Measurements from ENCODE around the gene PAQR8.

The PAQR8 gene

DNA sequence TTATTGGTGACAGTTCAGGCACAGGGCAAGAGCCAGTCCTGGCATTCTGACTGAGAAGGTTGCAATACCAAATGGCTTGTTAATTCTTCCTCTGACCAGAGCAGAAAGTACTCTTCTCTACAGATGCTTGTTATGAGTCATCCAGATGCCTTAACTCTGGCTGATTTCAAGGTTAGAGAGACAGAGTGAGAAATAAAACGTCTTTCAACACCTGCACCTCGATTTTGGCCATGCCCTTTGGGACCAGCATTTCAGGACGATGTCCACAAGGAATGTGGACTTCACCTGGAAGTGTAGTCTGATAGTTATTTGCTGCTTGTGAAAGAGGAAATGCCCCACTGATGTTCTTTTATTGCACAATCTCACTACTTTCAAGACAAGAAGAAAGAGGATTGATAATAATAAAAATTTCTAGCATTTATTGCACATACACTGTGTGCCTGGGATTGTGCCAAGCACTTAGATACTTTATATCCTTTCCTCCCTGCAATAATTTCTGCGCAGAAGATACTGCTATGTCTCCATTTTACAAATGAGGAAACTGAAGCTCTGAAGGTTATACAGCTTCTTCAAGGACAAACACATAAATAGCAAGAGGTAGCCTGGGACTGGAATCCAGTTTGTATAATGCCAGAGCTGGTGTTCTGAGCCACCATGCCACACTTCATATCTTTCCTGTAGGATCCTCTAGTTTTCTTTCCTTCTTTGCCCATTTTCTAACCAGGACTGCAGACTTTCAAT is 43.9 kb upstream of the PAQR8 start:
- Histone ChIP-seq H3K4me1 (ENCODE audit: low read length) (peaks cover 66% of the 10 kb centered on the region), H3K27ac (ENCODE audit: low read length) (peak overlapping the region; percentile 86), H3K27me3 (ENCODE audit: low read depth, low read length) (no peaks in the 10 kb centered on the region), H3K79me2 (ENCODE audit: low read length) (no peaks in the 10 kb centered on the region), H2AFZ (ENCODE audit: low read depth, low read length) (0 out of 2 replicates have a peak overlapping the region, but pooled peaks have one; percentile 4), H3K36me3 (replicated peaks; ENCODE audit: low read depth, low read length) (no peaks in the 10 kb centered on the region), H4K20me1 (ENCODE audit: insufficient read depth, low read length) (no peaks in the 10 kb centered on the region), H3K4me3 (ENCODE audit: low read length) (peak overlapping the region; percentile 22), H3K9ac (ENCODE audit: low read length) (peak overlapping the region; percentile 51), H3K4me2 (ENCODE audit: low read length) (peak overlapping the region; percentile 59), H3K9me3 (ENCODE audit: insufficient read depth, low read length) (no peaks in the 10 kb centered on the region)
- TF ChIP-seq EZH2phosphoT487 (IDR thresholded peaks at IDR 0.05; ENCODE audit: low read depth) (no peak), CTCF (IDR thresholded peaks at IDR 0.05; ENCODE audit: low read depth, low read length) (no peak)

DNA sequence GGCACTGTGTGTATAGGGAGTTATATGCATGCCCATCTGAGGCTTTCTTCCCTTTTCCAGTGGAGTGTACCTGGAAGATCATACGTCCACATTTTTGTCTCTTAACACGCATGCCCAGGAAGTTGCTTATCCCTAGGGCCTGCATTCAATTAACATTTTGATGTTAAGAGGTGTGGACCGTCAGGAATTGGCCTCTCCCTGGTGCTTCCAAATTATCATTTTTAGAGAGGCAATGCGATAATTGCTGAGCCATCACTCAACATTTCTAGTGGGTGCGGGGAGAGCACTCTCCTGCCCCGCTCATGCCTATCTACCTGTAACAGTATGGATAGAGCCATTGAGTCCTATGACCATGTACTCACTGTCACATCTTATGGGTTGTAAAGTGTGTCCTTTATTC is 37.8 kb upstream of the PAQR8 start:
- Histone ChIP-seq H4K20me1 (ENCODE audit: insufficient read depth, low read length) (no peaks in the 10 kb centered on the region), H3K79me2 (ENCODE audit: low read length) (no peaks in the 10 kb centered on the region), H3K27ac (ENCODE audit: low read length) (no peak overlapping the region), H3K4me2 (ENCODE audit: low read length) (no peak overlapping the region), H3K27me3 (ENCODE audit: low read depth, low read length) (no peaks in the 10 kb centered on the region), H3K36me3 (replicated peaks; ENCODE audit: low read depth, low read length) (no peaks in the 10 kb centered on the region), H2AFZ (ENCODE audit: low read depth, low read length) (no peak overlapping the region), H3K4me1 (ENCODE audit: low read length) (peaks cover 71% of the 10 kb centered on the region), H3K9me3 (ENCODE audit: insufficient read depth, low read length) (no peaks in the 10 kb centered on the region), H3K9ac (ENCODE audit: low read length) (no peak overlapping the region), H3K4me3 (ENCODE audit: low read length) (no peak overlapping the region)
- no peak for TF ChIP-seq EZH2phosphoT487 (IDR thresholded peaks at IDR 0.05; ENCODE audit: low read depth)
- TF ChIP-seq CTCF (IDR thresholded peaks at IDR 0.05; ENCODE audit: low read depth, low read length): no peak

- Histone ChIP-seq H3K4me2 (ENCODE audit: low read length) (no peak overlapping the region), H2AFZ (ENCODE audit: low read depth, low read length) (0 out of 2 replicates have a peak overlapping the region, but pooled peaks have one; percentile 4), H3K4me3 (ENCODE audit: low read length) (no peak overlapping the region), H3K4me1 (ENCODE audit: low read length) (peaks cover 69% of the 10 kb centered on the region), H3K27me3 (ENCODE audit: low read depth, low read length) (no peaks in the 10 kb centered on the region), H3K79me2 (ENCODE audit: low read length) (no peaks in the 10 kb centered on the region), H3K27ac (ENCODE audit: low read length) (peak overlapping the region; percentile 11), H3K36me3 (replicated peaks; ENCODE audit: low read depth, low read length) (no peaks in the 10 kb centered on the region), H3K9me3 (ENCODE audit: insufficient read depth, low read length) (no peaks in the 10 kb centered on the region), H4K20me1 (ENCODE audit: insufficient read depth, low read length) (no peaks in the 10 kb centered on the region), H3K9ac (ENCODE audit: low read length) (no peak overlapping the region)
- TF ChIP-seq EZH2phosphoT487 (IDR thresholded peaks at IDR 0.05; ENCODE audit: low read depth): no peak
- TF ChIP-seq CTCF (IDR thresholded peaks at IDR 0.05; ENCODE audit: low read depth, low read length): no peak
These were observed 36.1 kb upstream of the PAQR8 start for GRCh38 chr6:52325695-52326471.
